Neural progenitor cell (in vitro differentiated cells): ENCODE results near the gene R3HCC1L. TPM values are rescaled to one million over a fixed set of nuclear protein-coding genes. Genes with fewer than 3 reads are reported as not detected.

Experiments used
- DNase-seq: peaks from one replicate; pipeline ENCODE4 v3.0.0-alpha.2; 2016; ENCODE audit warnings: low spot score
- H2AFZ ChIP-seq: fragments of 200-600 bp; sonication (generic); replicated peaks from 2 replicates; pipeline ENCODE4 v1.6.1; 2016; ENCODE audit warnings: antibody characterized with exemption
- H3F3A ChIP-seq: fragments of 200-600 bp; sonication (generic); 2 replicates; pipeline ENCODE4 v1.6.1; 2016; ENCODE audit warnings: antibody characterized with exemption, low read depth
- H3K27ac ChIP-seq: fragments of 200-600 bp; sonication (generic); 2 replicates; pipeline ENCODE4 v1.5.1; 2016; ENCODE audit warnings: mild to moderate bottlenecking
- H3K27me3 ChIP-seq: fragments of 200-600 bp; sonication (generic); 2 replicates; pipeline ENCODE4 v1.6.1; 2016; ENCODE audit warnings: mild to moderate bottlenecking, moderate library complexity
- H3K36me3 ChIP-seq: fragments of 200-600 bp; sonication (generic); 2 replicates; pipeline ENCODE4 v1.5.1; 2016
- H3K4me1 ChIP-seq: fragments of 200-600 bp; sonication (generic); 2 replicates; pipeline ENCODE4 v1.6.1; 2016; ENCODE audit warnings: mixed run types
- H3K4me2 ChIP-seq: fragments of 200-600 bp; sonication (generic); 2 replicates; pipeline ENCODE4 v1.6.1; 2016
- H3K4me3 ChIP-seq: fragments of 200-600 bp; sonication (generic); 2 replicates; pipeline ENCODE4 v1.5.1; 2016
- H3K79me2 ChIP-seq: fragments of 200-600 bp; sonication (generic); 2 replicates; pipeline ENCODE4 v1.6.1; 2016; ENCODE audit warnings: low read depth
- H3K9ac ChIP-seq: fragments of 200-600 bp; sonication (generic); 2 replicates; pipeline ENCODE4 v1.6.1; 2016
- H3K9me3 ChIP-seq: fragments of 200-600 bp; sonication (generic); 2 replicates; pipeline ENCODE4 v1.5.1; 2016; ENCODE audit warnings: low read depth
- H4K20me1 ChIP-seq: fragments of 200-600 bp; sonication (generic); 2 replicates; pipeline ENCODE4 v1.6.1; 2016; ENCODE audit warnings: low read depth
- H3K27ac Mint-ChIP-seq: 3 replicates; pipeline ENCODE4 v1.8.0; 2021; ENCODE audit warnings: mixed read lengths
- H3K27me3 Mint-ChIP-seq: 2 replicates; pipeline ENCODE4 v1.8.0; 2022; ENCODE audit warnings: low read depth, mild to moderate bottlenecking, inconsistent platforms, moderate library complexity, mixed read lengths; ENCODE audit not compliant: insufficient read depth
- H3K36me3 Mint-ChIP-seq: 3 replicates; pipeline ENCODE4 v1.8.0; 2021; ENCODE audit warnings: mixed read lengths
- H3K4me1 Mint-ChIP-seq: 3 replicates; pipeline ENCODE4 v1.8.0; 2021; ENCODE audit warnings: mixed read lengths
- H3K4me3 Mint-ChIP-seq: 3 replicates; pipeline ENCODE4 v1.8.0; 2021; ENCODE audit warnings: mild to moderate bottlenecking, moderate library complexity, mixed read lengths
- H3K9me3 Mint-ChIP-seq: 3 replicates; pipeline ENCODE4 v1.8.0; 2020; ENCODE audit warnings: mixed read lengths
- EZH2 ChIP-seq: fragments of 200-600 bp; sonication (generic); IDR thresholded peaks from 2 replicates; pipeline ENCODE4 v1.6.1; 2017; ENCODE audit warnings: antibody characterized with exemption, mild to moderate bottlenecking, moderate library complexity
- EZH2phosphoT487 ChIP-seq: fragments of 200-600 bp; sonication (generic); IDR thresholded peaks from 2 replicates; pipeline ENCODE4 v1.6.1; 2017; ENCODE audit warnings: antibody characterized with exemption
- total RNA-seq: library from RNA; depleted of rRNA; stranded (reverse); fragments of >200 nt; gene quantifications from 2 replicates; pipeline ENCODE4 v1.2.3, GENCODE V29; 2015; ENCODE audit warnings: low replicate concordance
- TF ChIP-seq, protein P1 (sequence below): fragments of 200-600 bp; sonication (generic); IDR thresholded peaks from 2 replicates; pipeline ENCODE4 v1.5.1; 2017; ENCODE audit warnings: antibody characterized with exemption, mild to moderate bottlenecking

Gene R3HCC1L
- total RNA-seq, 1 donor from 2014 or later: 26.8 TPM

DNA sequence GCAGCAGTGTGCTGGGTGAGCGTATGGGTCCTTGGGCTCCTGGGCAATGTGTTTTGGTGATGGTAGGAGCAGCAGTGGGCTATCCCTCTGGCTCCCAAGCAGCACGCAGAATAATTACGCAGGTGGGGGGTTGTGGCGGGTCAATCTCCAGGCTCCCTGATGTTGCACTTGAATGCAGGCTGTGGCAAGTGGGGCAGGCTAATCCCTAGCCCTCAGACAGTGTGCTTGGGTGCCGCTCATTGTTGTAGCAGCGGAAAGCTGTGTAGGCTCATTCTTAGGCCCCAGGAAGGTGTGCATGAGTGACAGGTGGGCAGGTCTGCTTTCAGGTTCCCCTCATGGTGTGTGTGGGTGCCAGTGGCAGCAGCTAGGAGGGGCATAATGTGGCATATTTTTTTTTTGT lies 89.4 kb downstream of the R3HCC1L start:
- Histone ChIP-seq H3K4me3 (no peak overlapping the region), H3K27me3 (no peaks in the 10 kb centered on the region), H3K27ac (no peak overlapping the region), H3F3A (no peaks in the 10 kb centered on the region), H2AFZ (no peak overlapping the region), H3K9me3 (peaks cover 7% of the 10 kb centered on the region), H3K4me1 (no peaks in the 10 kb centered on the region), H3K36me3 (peaks cover 5% of the 10 kb centered on the region), H4K20me1 (no peaks in the 10 kb centered on the region), H3K9ac (no peak overlapping the region), H3K4me2 (no peak overlapping the region), H3K79me2 (peaks cover 19% of the 10 kb centered on the region)
- H3K27ac Mint-ChIP-seq: no peak overlapping the region
- peaks cover 3% of the 10 kb centered on the region for H3K4me1 Mint-ChIP-seq
- H3K9me3 Mint-ChIP-seq: peaks cover 22% of the 10 kb centered on the region
- DNase-seq: no peak
- H3K4me3 Mint-ChIP-seq: no peak overlapping the region
- H3K27me3 Mint-ChIP-seq: no peaks in the 10 kb centered on the region
- H3K36me3 Mint-ChIP-seq: peaks cover 7% of the 10 kb centered on the region
- TF ChIP-seq EZH2phosphoT487: no peak
- no peak for TF ChIP-seq EZH2
- TF ChIP-seq, protein P1, sequence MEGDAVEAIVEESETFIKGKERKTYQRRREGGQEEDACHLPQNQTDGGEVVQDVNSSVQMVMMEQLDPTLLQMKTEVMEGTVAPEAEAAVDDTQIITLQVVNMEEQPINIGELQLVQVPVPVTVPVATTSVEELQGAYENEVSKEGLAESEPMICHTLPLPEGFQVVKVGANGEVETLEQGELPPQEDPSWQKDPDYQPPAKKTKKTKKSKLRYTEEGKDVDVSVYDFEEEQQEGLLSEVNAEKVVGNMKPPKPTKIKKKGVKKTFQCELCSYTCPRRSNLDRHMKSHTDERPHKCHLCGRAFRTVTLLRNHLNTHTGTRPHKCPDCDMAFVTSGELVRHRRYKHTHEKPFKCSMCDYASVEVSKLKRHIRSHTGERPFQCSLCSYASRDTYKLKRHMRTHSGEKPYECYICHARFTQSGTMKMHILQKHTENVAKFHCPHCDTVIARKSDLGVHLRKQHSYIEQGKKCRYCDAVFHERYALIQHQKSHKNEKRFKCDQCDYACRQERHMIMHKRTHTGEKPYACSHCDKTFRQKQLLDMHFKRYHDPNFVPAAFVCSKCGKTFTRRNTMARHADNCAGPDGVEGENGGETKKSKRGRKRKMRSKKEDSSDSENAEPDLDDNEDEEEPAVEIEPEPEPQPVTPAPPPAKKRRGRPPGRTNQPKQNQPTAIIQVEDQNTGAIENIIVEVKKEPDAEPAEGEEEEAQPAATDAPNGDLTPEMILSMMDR: no peak

DNA sequence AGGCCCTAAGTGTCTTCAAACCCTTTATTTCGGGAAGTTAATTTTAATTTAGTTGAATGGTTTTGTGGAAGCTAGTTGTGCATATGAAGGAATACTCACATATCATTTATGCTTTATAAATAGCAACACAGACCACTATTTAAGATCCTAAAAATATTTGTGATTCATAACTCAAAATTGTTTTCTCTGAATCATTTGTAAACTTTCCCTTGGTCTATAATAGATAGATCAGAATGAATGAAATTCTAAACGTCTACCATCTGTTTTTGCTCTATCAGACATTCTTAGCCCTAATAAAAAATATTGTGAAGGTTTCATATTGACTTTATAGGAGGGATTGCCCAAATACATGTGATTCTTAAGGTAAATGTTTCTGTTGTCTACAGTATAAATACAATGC lies 90.1 kb downstream of the R3HCC1L start:
- TF ChIP-seq, protein P1: no peak
- TF ChIP-seq EZH2phosphoT487 (no peak), EZH2 (no peak)
- Histone ChIP-seq H3K36me3 (no peaks in the 10 kb centered on the region), H3K79me2 (peaks cover 13% of the 10 kb centered on the region), H3K4me1 (no peaks in the 10 kb centered on the region), H3K9ac (no peak overlapping the region), H3K4me2 (no peak overlapping the region), H3K4me3 (no peak overlapping the region), H3F3A (no peaks in the 10 kb centered on the region), H3K27ac (no peak overlapping the region), H2AFZ (no peak overlapping the region), H3K27me3 (no peaks in the 10 kb centered on the region), H4K20me1 (no peaks in the 10 kb centered on the region), H3K9me3 (peaks cover 3% of the 10 kb centered on the region)
- Mint-ChIP-seq H3K4me3 (no peak overlapping the region), H3K36me3 (peaks cover 7% of the 10 kb centered on the region), H3K4me1 (peaks cover 3% of the 10 kb centered on the region), H3K27me3 (peaks cover 2% of the 10 kb centered on the region), H3K9me3 (peaks cover 22% of the 10 kb centered on the region), H3K27ac (no peak overlapping the region)
- no peak for DNase-seq

DNA sequence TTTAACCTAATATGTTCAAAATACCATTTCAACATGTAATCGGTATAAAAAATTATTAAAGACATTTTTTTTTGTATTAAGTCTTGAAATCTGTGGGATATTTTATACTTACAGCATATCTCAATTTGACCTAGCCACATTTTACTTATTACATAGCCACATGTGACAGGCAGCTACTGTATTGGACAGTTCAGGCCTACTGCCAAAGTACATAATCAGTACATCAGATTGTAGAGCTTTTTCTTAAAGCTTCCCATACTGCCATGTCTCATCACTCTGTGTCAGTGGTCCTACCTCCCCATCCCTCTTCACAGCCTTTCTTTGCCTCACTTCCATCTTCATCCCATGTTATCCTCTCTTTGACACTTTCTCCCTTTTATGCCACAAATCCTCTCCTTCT lies 90.5 kb downstream of the R3HCC1L start:
- Histone ChIP-seq H3K36me3 (no peaks in the 10 kb centered on the region), H2AFZ (no peak overlapping the region), H3K79me2 (peaks cover 8% of the 10 kb centered on the region), H3K27ac (no peak overlapping the region), H3K27me3 (no peaks in the 10 kb centered on the region), H3K9ac (no peak overlapping the region), H3K4me3 (no peak overlapping the region), H3K4me2 (no peak overlapping the region), H3F3A (no peaks in the 10 kb centered on the region), H3K4me1 (no peaks in the 10 kb centered on the region), H3K9me3 (no peaks in the 10 kb centered on the region), H4K20me1 (no peaks in the 10 kb centered on the region)
- Mint-ChIP-seq H3K36me3 (peaks cover 5% of the 10 kb centered on the region), H3K27me3 (peaks cover 2% of the 10 kb centered on the region), H3K27ac (no peak overlapping the region), H3K4me1 (peaks cover 3% of the 10 kb centered on the region), H3K4me3 (no peak overlapping the region), H3K9me3 (peaks cover 17% of the 10 kb centered on the region)
- DNase-seq: no peak
- TF ChIP-seq EZH2: no peak
- TF ChIP-seq EZH2phosphoT487: no peak
- TF ChIP-seq, protein P1: no peak
